K562 (cell line): ENCODE data around the gene GRID2IP. TPM values are rescaled to one million over a fixed set of nuclear protein-coding genes. Genes with fewer than 3 reads are reported as not detected.
A peak's percentile ranks its signal among the peaks of the same experiment; 100 is the strongest.

Experiments
- BHLHE40 ChIP-seq: IDR thresholded peaks from 2 replicates; pipeline ENCODE4 v1.6.1; 2011; ENCODE audit warnings: low read length, improper control_type of control experiment
- CCNT2 ChIP-seq: IDR thresholded peaks from 2 replicates; pipeline ENCODE4 v1.6.1; 2011; ENCODE audit warnings: borderline replicate concordance, low read depth, mild to moderate bottlenecking, moderate library complexity, mixed read lengths, low read length; ENCODE audit not compliant: insufficient read length; ENCODE audit errors: extremely low read depth
- CREB1 ChIP-seq, 2 experiments: sonication (generic) in 1 of 2; formaldehyde crosslinking in 1 of 2; IDR thresholded peaks; 2 replicates each; pipeline versions ENCODE4 v1.6.1 to v1.8.0; 2012 to 2022; ENCODE audit warnings: inconsistent platforms in 1 of 2, mild to moderate bottlenecking in 1 of 2, missing genetic modification reagents in 1 of 2, moderate library complexity in 1 of 2
- FIP1L1 ChIP-seq: fragments of 200-400 bp; formaldehyde crosslinking; IDR thresholded peaks from 2 replicates; pipeline ENCODE4 v1.6.1; 2018; ENCODE audit warnings: mild to moderate bottlenecking, low read depth, low read length; ENCODE audit not compliant: poor library complexity, severe bottlenecking
- GABPB1 ChIP-seq: sonication (generic); formaldehyde crosslinking; IDR thresholded peaks from 2 replicates; pipeline ENCODE4 v1.8.0; 2022; ENCODE audit warnings: mild to moderate bottlenecking, missing genetic modification reagents
- GATAD2B ChIP-seq: fragments of 450-650 bp; IDR thresholded peaks from 2 replicates; pipeline ENCODE4 v1.6.1; 2017; ENCODE audit warnings: mild to moderate bottlenecking, borderline replicate concordance
- HDAC1 ChIP-seq, 2 experiments: fragments of 450-650 bp; IDR thresholded peaks; 2 replicates each; pipeline ENCODE4 v1.6.1; 2016 to 2017; ENCODE audit warnings: inconsistent platforms in 1 of 2, mild to moderate bottlenecking in 1 of 2, moderate library complexity in 1 of 2
- L3MBTL2 ChIP-seq: fragments of 450-650 bp; IDR thresholded peaks from 2 replicates; pipeline ENCODE4 v1.6.1; 2016; ENCODE audit warnings: mild to moderate bottlenecking, moderate library complexity
- LCOR ChIP-seq: sonication (generic); formaldehyde crosslinking; IDR thresholded peaks from 2 replicates; pipeline ENCODE4 v1.8.0; 2022; ENCODE audit warnings: mild to moderate bottlenecking, missing genetic modification reagents
- MYC ChIP-seq, 2 experiments: fragments of 250-450 bp in 1 of 2; sonication (Bioruptor Pico) in 1 of 2; IDR thresholded peaks; 2 replicates each; pipeline versions ENCODE4 v1.5.1 to v1.6.1; 2012 to 2021; ENCODE audit warnings: low read depth in 2 of 2, borderline replicate concordance in 1 of 2, improper control_type of control experiment in 1 of 2, low read length in 1 of 2, mild to moderate bottlenecking in 1 of 2, moderate library complexity in 1 of 2
- NBN ChIP-seq: fragments of 450-650 bp; IDR thresholded peaks from 2 replicates; pipeline ENCODE4 v1.6.1; 2016; ENCODE audit warnings: low read depth, mild to moderate bottlenecking
- POU5F1 ChIP-seq: fragments of 150-350 bp; IDR thresholded peaks from 2 replicates; pipeline ENCODE4 v1.6.1; 2014; ENCODE audit warnings: borderline replicate concordance, low read length, low read depth, mild to moderate bottlenecking; ENCODE audit not compliant: partially characterized antibody
- SPI1 ChIP-seq: IDR thresholded peaks from 2 replicates; pipeline ENCODE4 v1.6.1; 2011; ENCODE audit warnings: low read depth, low read length, control low read depth, borderline replicate concordance
- TOE1 ChIP-seq, 2 experiments: fragments of 450-650 bp in 1 of 2; sonication (generic) in 1 of 2; formaldehyde crosslinking in 1 of 2; IDR thresholded peaks; 2 replicates each; pipeline versions ENCODE4 v1.7.1 to v1.8.0; 2016 to 2022; ENCODE audit warnings: borderline replicate concordance in 2 of 2, mild to moderate bottlenecking in 2 of 2, antibody characterized with exemption in 1 of 2, inconsistent platforms in 1 of 2, low read depth in 1 of 2, missing genetic modification reagents in 1 of 2, moderate library complexity in 1 of 2
- USF1 ChIP-seq: sonication (generic); formaldehyde crosslinking; IDR thresholded peaks from 2 replicates; pipeline ENCODE4 v1.9.0; 2022; ENCODE audit warnings: mild to moderate bottlenecking, missing genetic modification reagents
- ZBED1 ChIP-seq: IDR thresholded peaks from 2 replicates; pipeline ENCODE4 v1.6.1; 2014
- ZNF146 ChIP-seq: IDR thresholded peaks from one replicate; pipeline ENCODE4 v1.6.1; 2018; ENCODE audit warnings: missing compliant biosample characterization; ENCODE audit not compliant: unreplicated experiment
- ZNF197 ChIP-seq: fragments of 200-800 bp; sonication (Bioruptor generic); IDR thresholded peaks from 2 replicates; pipeline ENCODE4 v1.6.1; 2016; ENCODE audit warnings: low read depth, missing genetic modification characterization, missing compliant biosample characterization
- ZNF75A ChIP-seq: fragments of 450-650 bp; formaldehyde crosslinking; IDR thresholded peaks from 2 replicates; pipeline ENCODE4 v1.4.0; 2020; ENCODE audit warnings: mild to moderate bottlenecking
- polyA plus RNA-seq, 8 experiments: library from polyadenylated mRNA; depleted of rRNA in 4 of 8; stranded (reverse) in 5 of 8; unstranded in 3 of 8; fragments of >200 nt; fragmentation: Nextera tagmentation in 2 of 8; fragmentation: Illumina TruSeq in 1 of 8; extraction: Ambion mirVana in 2 of 8; extraction: Trizol in 1 of 8; gene quantifications; 2 replicates each; pipeline versions ENCODE4 v1.2.1 to v1.2.3, GENCODE V29; 2011 to 2014; ENCODE audit warnings: inconsistent platforms in 1 of 8, missing spikeins in 1 of 8
- total RNA-seq, 7 experiments: library from RNA; depleted of rRNA in 6 of 7; stranded (reverse); fragments of >200 nt in 6 of 7; fragmentation: Illumina TruSeq in 2 of 7; extraction: Trizol in 2 of 7; gene quantifications; 2 replicates each; pipeline versions ENCODE4 v1.2.1 to v1.2.3, GENCODE V29; 2011 to 2021; ENCODE audit warnings: low replicate concordance in 1 of 7
- TF ChIP-seq, protein P1 (sequence below): sonication (generic); formaldehyde crosslinking; IDR thresholded peaks from 2 replicates; pipeline ENCODE4 v1.5.0; 2020; ENCODE audit warnings: missing genetic modification reagents
- TF ChIP-seq, protein P2 (sequence below), 2 experiments: fragments of 200-800 bp in 1 of 2; sonication (Bioruptor generic) in 1 of 2; sonication (generic) in 1 of 2; formaldehyde crosslinking in 1 of 2; IDR thresholded peaks in 1 of 2; conservative IDR thresholded peaks in 1 of 2; 2 replicates each; pipeline versions ENCODE4 v1.5.0 to v1.6.1; 2016 to 2020; ENCODE audit warnings: missing compliant biosample characterization in 1 of 2, missing genetic modification characterization in 1 of 2, missing genetic modification reagents in 1 of 2
- TF ChIP-seq, protein P3 (sequence below): fragments of 450-650 bp; IDR thresholded peaks from 2 replicates; pipeline ENCODE4 v1.6.1; 2016

The GRID2IP gene
- total and polyA plus RNA-seq, 9 of the 15 experiments (the other 6 are each of a cell fraction or from before 2014, with no cell fraction given) = not detected

DNA sequence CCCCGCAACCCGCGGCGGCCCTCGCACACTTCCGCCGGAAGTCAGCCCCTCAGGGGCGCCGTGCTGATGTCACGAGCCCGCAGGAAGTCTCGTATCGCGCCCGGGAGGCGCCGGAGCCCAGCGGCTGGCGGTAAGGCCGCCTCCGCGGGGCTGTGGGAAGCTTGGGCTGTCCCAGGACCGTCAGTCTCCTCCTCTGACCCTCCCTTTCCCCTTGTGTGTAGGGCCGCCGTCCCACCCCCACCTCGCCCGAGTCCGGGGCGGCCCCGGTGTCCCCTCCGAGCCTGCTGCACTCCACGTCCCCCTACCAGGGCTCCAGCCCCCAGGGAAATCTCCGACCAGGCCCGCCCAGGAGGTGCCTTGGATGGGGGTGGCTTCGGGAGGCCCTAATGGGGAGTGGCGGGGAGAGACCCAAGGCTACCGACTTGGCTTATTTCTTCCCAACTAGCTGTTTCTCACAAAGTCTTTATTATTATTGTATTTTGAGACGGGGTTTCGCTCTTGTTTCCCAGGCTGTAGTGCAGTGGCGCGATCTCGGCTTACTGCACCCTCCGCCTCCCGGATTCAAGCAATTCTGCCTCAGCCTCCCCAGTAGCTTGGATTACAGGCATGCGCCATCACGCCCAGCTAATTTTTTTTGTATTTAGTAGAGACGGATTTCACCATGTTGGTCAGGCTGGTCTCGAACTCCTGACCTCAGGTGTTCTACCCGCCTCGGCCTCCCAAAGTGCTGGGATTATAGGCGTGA, 26.3 kb upstream of the GRID2IP start, which contains the start of gene ZDHHC4 (continued):
- peak; percentile 75 for TF ChIP-seq MYC (IDR thresholded peaks at IDR 0.05; ENCODE audit: low read depth, low read length)
- TF ChIP-seq MYC (CRISPR knock-in tag; IDR thresholded peaks at IDR 0.05; ENCODE audit: borderline replicate concordance, low read depth) = peak; percentile 71; the same call in 1 of the 2 replicates
- TF ChIP-seq, protein P1, sequence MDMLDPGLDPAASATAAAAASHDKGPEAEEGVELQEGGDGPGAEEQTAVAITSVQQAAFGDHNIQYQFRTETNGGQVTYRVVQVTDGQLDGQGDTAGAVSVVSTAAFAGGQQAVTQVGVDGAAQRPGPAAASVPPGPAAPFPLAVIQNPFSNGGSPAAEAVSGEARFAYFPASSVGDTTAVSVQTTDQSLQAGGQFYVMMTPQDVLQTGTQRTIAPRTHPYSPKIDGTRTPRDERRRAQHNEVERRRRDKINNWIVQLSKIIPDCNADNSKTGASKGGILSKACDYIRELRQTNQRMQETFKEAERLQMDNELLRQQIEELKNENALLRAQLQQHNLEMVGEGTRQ = peak; percentile 69
- TF ChIP-seq, protein P2, sequence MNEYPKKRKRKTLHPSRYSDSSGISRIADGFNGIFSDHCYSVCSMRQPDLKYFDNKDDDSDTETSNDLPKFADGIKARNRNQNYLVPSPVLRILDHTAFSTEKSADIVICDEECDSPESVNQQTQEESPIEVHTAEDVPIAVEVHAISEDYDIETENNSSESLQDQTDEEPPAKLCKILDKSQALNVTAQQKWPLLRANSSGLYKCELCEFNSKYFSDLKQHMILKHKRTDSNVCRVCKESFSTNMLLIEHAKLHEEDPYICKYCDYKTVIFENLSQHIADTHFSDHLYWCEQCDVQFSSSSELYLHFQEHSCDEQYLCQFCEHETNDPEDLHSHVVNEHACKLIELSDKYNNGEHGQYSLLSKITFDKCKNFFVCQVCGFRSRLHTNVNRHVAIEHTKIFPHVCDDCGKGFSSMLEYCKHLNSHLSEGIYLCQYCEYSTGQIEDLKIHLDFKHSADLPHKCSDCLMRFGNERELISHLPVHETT (CRISPR knock-in tag; conservative IDR thresholded peaks at IDR 0.05 in 1 of 2, IDR thresholded peaks at IDR 0.05 in 1 of 2) = peak in 1 of 2 experiments; percentile 79; a peak in 1 of 4 replicates
- TF ChIP-seq NBN = peak; percentile 59; the same call in 1 of the 2 replicates
- peak; percentile 43 for TF ChIP-seq L3MBTL2
- no peak for TF ChIP-seq ZNF197
- TF ChIP-seq GATAD2B = no peak
- peak; percentile 57 for TF ChIP-seq FIP1L1
- TF ChIP-seq LCOR (CRISPR knock-in tag) = 0 out of 2 replicates have a peak, but pooled peaks have one; percentile 61
- peak; percentile 49; the same call in 1 of the 2 replicates for TF ChIP-seq TOE1 (IDR thresholded peaks at IDR 0.05; ENCODE audit: borderline replicate concordance)
- TF ChIP-seq TOE1 (CRISPR knock-in tag; IDR thresholded peaks at IDR 0.05; ENCODE audit: borderline replicate concordance, low read depth) = no peak
- TF ChIP-seq ZBED1 = 0 out of 2 replicates have a peak, but pooled peaks have one; percentile 69
- peak; percentile 96 for TF ChIP-seq GABPB1 (CRISPR knock-in tag)
- TF ChIP-seq HDAC1 (IDR thresholded peaks at IDR 0.05) = peak in 1 of 2 experiments; percentile 61; a peak in 1 of 4 replicates
- TF ChIP-seq BHLHE40 = peak; percentile 68
- TF ChIP-seq, protein P3, sequence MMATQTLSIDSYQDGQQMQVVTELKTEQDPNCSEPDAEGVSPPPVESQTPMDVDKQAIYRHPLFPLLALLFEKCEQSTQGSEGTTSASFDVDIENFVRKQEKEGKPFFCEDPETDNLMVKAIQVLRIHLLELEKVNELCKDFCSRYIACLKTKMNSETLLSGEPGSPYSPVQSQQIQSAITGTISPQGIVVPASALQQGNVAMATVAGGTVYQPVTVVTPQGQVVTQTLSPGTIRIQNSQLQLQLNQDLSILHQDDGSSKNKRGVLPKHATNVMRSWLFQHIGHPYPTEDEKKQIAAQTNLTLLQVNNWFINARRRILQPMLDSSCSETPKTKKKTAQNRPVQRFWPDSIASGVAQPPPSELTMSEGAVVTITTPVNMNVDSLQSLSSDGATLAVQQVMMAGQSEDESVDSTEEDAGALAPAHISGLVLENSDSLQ = peak; percentile 47
- TF ChIP-seq ZNF75A (CRISPR knock-in tag) = no peak
- peak; percentile 76 for TF ChIP-seq USF1 (CRISPR knock-in tag)
- peak; percentile 88 for TF ChIP-seq CREB1 (IDR thresholded peaks at IDR 0.05)
- TF ChIP-seq CREB1 (CRISPR knock-in tag; IDR thresholded peaks at IDR 0.05) = peak; percentile 86
- TF ChIP-seq POU5F1 = peak; percentile 31
- no peak for TF ChIP-seq ZNF146 (CRISPR knock-in tag)
- TF ChIP-seq SPI1 = peak; percentile 28; the same call in 1 of the 2 replicates
- TF ChIP-seq CCNT2 = peak; percentile 82
